Testis (tissue), 2 donors: ENCODE measurements around the gene ORAI2.

Source experiments
- CTCF ChIP-seq, 3 experiments: fragments of 450-650 bp in 2 of 3; fragments of 200-600 bp in 1 of 3; sonication (generic) in 1 of 3; IDR thresholded peaks; one replicate each; pipeline ENCODE4 v1.5.1; 2016 to 2019; ENCODE audit warnings: antibody characterized with exemption in 3 of 3, mild to moderate bottlenecking in 2 of 3, moderate library complexity in 1 of 3
- POLR2A ChIP-seq: fragments of 450-650 bp; IDR thresholded peaks from one replicate; pipeline ENCODE4 v1.6.1; 2017; ENCODE audit warnings: antibody characterized with exemption, mild to moderate bottlenecking, moderate library complexity

GRCh38 chr7:102425639-102426267 lies 7.6 kb upstream of the ORAI2 start:
- TF ChIP-seq POLR2A (no peak), CTCF (IDR thresholded peaks at IDR 0.05) (no peak)
